ENCODE results near the gene HMX2. TPM values are rescaled to one million over a fixed set of nuclear protein-coding genes. Genes with fewer than 3 reads are reported as not detected.

Gene HMX2
- total and polyA plus RNA-seq, 2 of the 8 experiments (the other 6 are each of a cell fraction or from before 2014, with no cell fraction given) = 2.0 to 2.7 TPM

- no peak; the same call in 1 of the 2 replicates for TF ChIP-seq CBX8 (IDR thresholded peaks at IDR 0.05; ENCODE audit: borderline replicate concordance, low read depth, low read length)
- TF ChIP-seq SIX5 (IDR thresholded peaks at IDR 0.05; ENCODE audit: low read depth, low read length) = no peak
- peak; percentile 62 for TF ChIP-seq KDM4A (IDR thresholded peaks at IDR 0.05; ENCODE audit: low read depth, low read length, severe bottlenecking)
- no peak for TF ChIP-seq USF2 (IDR thresholded peaks at IDR 0.05; ENCODE audit: low read length)
- no peak for TF ChIP-seq ATF2 (IDR thresholded peaks at IDR 0.05; ENCODE audit: low read length)
- TF ChIP-seq TBP (IDR thresholded peaks at IDR 0.05; ENCODE audit: low read depth, low read length) = 0 out of 2 replicates have a peak, but pooled peaks have one; percentile 22
- TF ChIP-seq ASH2L (IDR thresholded peaks at IDR 0.05; ENCODE audit: low read length) = peak; percentile 42
- TF ChIP-seq SUZ12 (IDR thresholded peaks at IDR 0.05; ENCODE audit: low read length) = no peak; the same call in 1 of the 2 replicates
- peak; percentile 58 for TF ChIP-seq RNF2 (IDR thresholded peaks at IDR 0.05; ENCODE audit: borderline replicate concordance, low read depth, low read length, missing control alignments, poor library complexity, severe bottlenecking)
- no peak for TF ChIP-seq CHD1 (IDR thresholded peaks at IDR 0.05; ENCODE audit: low read depth, low read length)
- TF ChIP-seq KDM5A (IDR thresholded peaks at IDR 0.05; ENCODE audit: low read length) = no peak
- no peak for TF ChIP-seq EZH2 (IDR thresholded peaks at IDR 0.05; ENCODE audit: low read depth, low read length, severe bottlenecking)
- TF ChIP-seq SRF (IDR thresholded peaks at IDR 0.05; ENCODE audit: low read depth, low read length) = no peak
- TF ChIP-seq JUND (IDR thresholded peaks at IDR 0.05; ENCODE audit: low read length) = no peak
- no peak for TF ChIP-seq TEAD4 (IDR thresholded peaks at IDR 0.05; ENCODE audit: low read depth, low read length)
- TF ChIP-seq JUN (IDR thresholded peaks at IDR 0.05; ENCODE audit: low read depth, low read length) = no peak
- TF ChIP-seq SP2 (IDR thresholded peaks at IDR 0.05; ENCODE audit: low read length) = no peak
- TF ChIP-seq POLR2AphosphoS5 (IDR thresholded peaks at IDR 0.05; ENCODE audit: low read depth, low read length) = no peak
- no peak for TF ChIP-seq ZNF274 (IDR thresholded peaks at IDR 0.05; ENCODE audit: borderline replicate concordance, extremely low read depth, low read length)
Measured at GRCh38 chr10:123148414-123149161, 652 bp downstream of the HMX2 start (continued).
